ENCODE data around the gene SLC40A1.

Gene SLC40A1

GRCh38 chr2:189512879-189513278 is 67.7 kb downstream of the SLC40A1 start:
- no peak for DNase-seq (ENCODE audit: low read depth, low spot score)

DNA sequence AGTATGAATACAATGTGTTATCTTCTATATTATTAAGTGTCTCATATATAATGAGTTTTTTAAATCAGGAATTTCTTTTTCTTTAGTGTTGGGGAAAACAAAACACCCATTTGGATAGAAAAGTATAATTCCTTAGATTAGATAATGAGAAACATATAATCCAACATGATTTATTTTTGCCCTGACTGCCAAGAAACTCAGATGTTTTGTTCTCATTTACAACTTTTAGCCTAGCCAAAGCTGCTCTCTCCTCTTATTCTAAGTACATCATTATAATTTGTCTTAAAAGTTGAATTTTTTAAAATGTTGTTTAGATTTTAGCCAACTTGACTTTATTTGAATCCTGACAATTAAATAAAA is 68.6 kb downstream of the SLC40A1 start:
- no peak for DNase-seq (ENCODE audit: low read depth, low spot score)

DNA sequence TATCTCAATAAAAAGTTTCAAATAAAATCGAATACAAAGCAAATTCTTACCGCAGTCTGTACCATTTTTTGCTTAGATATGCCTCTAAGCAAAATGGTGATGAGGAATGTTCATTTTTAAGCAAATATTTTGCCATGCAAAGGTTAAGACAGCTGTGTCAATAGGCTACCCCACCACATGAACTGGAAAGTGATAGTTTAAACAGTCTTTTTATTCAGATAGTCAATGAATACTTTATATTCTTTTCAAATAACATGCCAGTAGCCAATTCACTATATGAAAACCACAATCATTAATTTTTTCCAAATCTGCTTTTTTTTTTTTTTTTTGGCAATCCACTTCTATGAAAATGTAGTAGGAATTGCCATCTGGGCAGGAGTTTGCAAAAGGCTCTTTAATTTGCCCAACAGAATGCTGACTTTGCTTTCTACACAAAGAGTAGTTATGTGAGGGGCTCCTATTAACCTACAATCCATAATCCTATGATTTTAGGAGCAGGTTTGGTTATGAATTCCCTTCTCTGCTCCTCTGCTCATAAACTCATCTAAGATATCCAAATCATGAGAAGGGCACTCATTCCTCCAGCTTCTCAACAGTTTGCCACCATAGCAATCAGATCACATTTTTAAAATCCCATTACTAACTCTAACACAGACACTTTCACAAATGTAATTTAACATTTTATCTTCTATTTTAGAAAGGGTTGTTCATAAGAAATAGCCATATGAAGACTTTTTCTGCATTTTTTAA is 69.2 kb downstream of the SLC40A1 start:
- no peak for DNase-seq (ENCODE audit: low read depth, low spot score)

Measured in ELF-1 (cell line).